K562 (cell line): ENCODE results near the gene METTL8. TPM values are rescaled to one million over a fixed set of nuclear protein-coding genes. Genes with fewer than 3 reads are reported as not detected.

Source experiments
- ATAC-seq: fragments of 200-7000 bp; cut with Tn5 transposase; 3 replicates; pipeline ENCODE4 v1.9.1; 2020; ENCODE audit warnings: moderate library complexity
- BruUV-seq: library from RNA; stranded (reverse); fragments of 400-500 nt; replicated peaks from 2 replicates; lab custom pipeline; 2021; lab: Mats Ljungman, UMichigan
- CTCF ChIA-PET: fragments of 300-600 bp; formaldehyde crosslinking; extraction: SDS; loops from one replicate; lab custom pipeline; 2021; ENCODE audit warnings: low intra/inter-chr PET ratio; lab: Yijun Ruan, JAX
- POLR2A ChIA-PET: fragments of 300-600, 350-650 bp; sonication (Branson Sonifier 250); formaldehyde crosslinking; extraction: SDS; loops from one replicate; lab custom pipeline; 2021; ENCODE audit warnings: antibody characterized with exemption, inconsistent platforms; lab: Yijun Ruan, JAX
- DNase-seq, 4 experiments: peaks; one replicate each; pipeline versions ENCODE4 v3.0.0 to v3.0.0-alpha.2; 2011 to 2018; ENCODE audit warnings: low spot score in 3 of 4, mixed read lengths in 3 of 4; ENCODE audit errors: extremely low read depth in 1 of 4
- FAIRE-seq: peaks from 2 replicates; lab custom pipeline; 2011; peaks lifted over from hg19 to GRCh38; lab: Jason Lieb, UNC
- H2AFZ ChIP-seq: 2 replicates; pipeline ENCODE4 v1.6.0; 2011; ENCODE audit warnings: low read depth, low read length, control low read depth, inconsistent platforms
- H3K27ac ChIP-seq: fragments of 200-600 bp; 3 replicates; pipeline ENCODE4 v1.8.0; 2011; ENCODE audit warnings: low read depth, mild to moderate bottlenecking, control low read depth, inconsistent platforms, low read length, moderate library complexity, mixed read lengths; ENCODE audit errors: extremely low read depth
- H3K27me3 ChIP-seq, 2 experiments: fragments of 300-600 bp in 1 of 2; 2 replicates in 1 of 2; 3 replicates in 1 of 2; pipeline versions ENCODE4 v1.6.0 to v1.8.0; 2011; ENCODE audit warnings: inconsistent platforms in 2 of 2, low read length in 2 of 2, mild to moderate bottlenecking in 1 of 2, mixed read lengths in 1 of 2, moderate library complexity in 1 of 2; ENCODE audit not compliant: control insufficient read depth in 2 of 2, insufficient read depth in 2 of 2
- H3K36me3 ChIP-seq: fragments of 300-600 bp; 3 replicates; pipeline ENCODE4 v1.8.0; 2011; ENCODE audit warnings: mild to moderate bottlenecking, low read length, inconsistent platforms; ENCODE audit not compliant: control insufficient read depth, insufficient read depth
- H3K4me1 ChIP-seq, 2 experiments: fragments of 200-600 bp in 1 of 2; replicated peaks in 1 of 2; 2 replicates in 1 of 2; 3 replicates in 1 of 2; pipeline versions ENCODE4 v1.5.1 to v1.8.0; 2011; ENCODE audit warnings: inconsistent platforms in 2 of 2, low read length in 2 of 2, mild to moderate bottlenecking in 1 of 2, mixed read lengths in 1 of 2, moderate library complexity in 1 of 2; ENCODE audit not compliant: control insufficient read depth in 2 of 2, insufficient read depth in 2 of 2
- H3K4me2 ChIP-seq: 2 replicates; pipeline ENCODE4 v1.6.1; 2011; ENCODE audit warnings: low read length, control low read depth, inconsistent platforms, mixed read lengths; ENCODE audit not compliant: insufficient read depth
- H3K4me3 ChIP-seq: fragments of 200-600 bp; sonication (generic), shearing (Covaris generic); 2 replicates; pipeline ENCODE4 v1.5.1; 2016; ENCODE audit warnings: control low read depth, inconsistent platforms
- H3K79me2 ChIP-seq: fragments of 200-600 bp; 3 replicates; pipeline ENCODE4 v1.8.0; 2011; ENCODE audit warnings: low read length, inconsistent platforms; ENCODE audit not compliant: control insufficient read depth, insufficient read depth
- H3K9ac ChIP-seq, 2 experiments: 2 replicates each; pipeline versions ENCODE4 v1.6.0 to v1.6.1; 2011; ENCODE audit warnings: low read depth in 2 of 2, low read length in 2 of 2, control low read depth in 1 of 2, inconsistent platforms in 1 of 2, mild to moderate bottlenecking in 1 of 2, mixed read lengths in 1 of 2; ENCODE audit not compliant: insufficient read depth in 1 of 2
- H3K9me1 ChIP-seq: one replicate; pipeline ENCODE4 v1.6.0; 2011; ENCODE audit warnings: inconsistent platforms, mild to moderate bottlenecking, low read length, moderate library complexity; ENCODE audit not compliant: control insufficient read depth, insufficient read depth
- H3K9me3 ChIP-seq: replicated peaks from 2 replicates; pipeline ENCODE4 v1.5.1; 2011; ENCODE audit warnings: low read depth, low read length, inconsistent platforms; ENCODE audit not compliant: control insufficient read depth, insufficient read depth
- H4K20me1 ChIP-seq: replicated peaks from 2 replicates; pipeline ENCODE4 v1.6.1; 2011; ENCODE audit warnings: low read length, inconsistent platforms, mixed read lengths; ENCODE audit not compliant: control insufficient read depth, insufficient read depth
- CBX1 ChIP-seq: sonication (generic); IDR thresholded peaks from 2 replicates; pipeline ENCODE4 v1.6.1; 2016; ENCODE audit warnings: antibody characterized with exemption, low read depth, mild to moderate bottlenecking
- HCFC1 ChIP-seq: IDR thresholded peaks from 2 replicates; pipeline ENCODE4 v1.6.1; 2012; ENCODE audit warnings: low read depth, low read length, improper control_type of control experiment
- JUND ChIP-seq, 2 experiments: IDR thresholded peaks; 2 replicates in 1 of 2; 3 replicates in 1 of 2; pipeline ENCODE4 v1.6.1; 2011; ENCODE audit warnings: borderline replicate concordance in 2 of 2, low read depth in 2 of 2, low read length in 2 of 2, improper control_type of control experiment in 1 of 2, missing biosample characterization in 1 of 2, missing genetic modification characterization in 1 of 2, missing genetic modification reagents in 1 of 2
- MAZ ChIP-seq, 2 experiments: fragments of 450-650 bp in 1 of 2; sonication (generic) in 1 of 2; formaldehyde crosslinking; IDR thresholded peaks in 1 of 2; conservative IDR thresholded peaks in 1 of 2; 2 replicates each; pipeline versions ENCODE4 v1.4.0 to v1.5.0; 2020; ENCODE audit warnings: mild to moderate bottlenecking in 1 of 2, missing genetic modification reagents in 1 of 2
- MCM5 ChIP-seq: fragments of 450-650 bp; IDR thresholded peaks from 2 replicates; pipeline ENCODE4 v1.6.1; 2016; ENCODE audit warnings: low read depth
- SIX5 ChIP-seq, 2 experiments: IDR thresholded peaks; 2 replicates each; pipeline ENCODE4 v1.6.1; 2011; ENCODE audit warnings: low read length in 2 of 2, borderline replicate concordance in 1 of 2, low read depth in 1 of 2, mild to moderate bottlenecking in 1 of 2, moderate library complexity in 1 of 2; ENCODE audit not compliant: insufficient read depth in 1 of 2
- SMARCB1 ChIP-seq: IDR thresholded peaks from 2 replicates; pipeline ENCODE4 v1.6.1; 2011; ENCODE audit warnings: improper control_type of control experiment, low read depth; ENCODE audit not compliant: insufficient read length
- STAG1 ChIP-seq: sonication (generic); formaldehyde crosslinking; IDR thresholded peaks from 2 replicates; pipeline ENCODE4 v1.5.0; 2020; ENCODE audit warnings: missing genetic modification reagents, borderline replicate concordance
- ZBTB8A ChIP-seq: fragments of 450-650 bp; IDR thresholded peaks from 2 replicates; pipeline ENCODE4 v1.6.1; 2018; ENCODE audit warnings: mild to moderate bottlenecking, moderate library complexity; ENCODE audit not compliant: partially characterized antibody
- ZNF23 ChIP-seq: fragments of 250-450 bp; sonication (Bioruptor Pico); IDR thresholded peaks from 2 replicates; pipeline ENCODE4 v1.4.0; 2020; ENCODE audit warnings: mild to moderate bottlenecking
- ZNF324 ChIP-seq: fragments of 250-450 bp; sonication (Bioruptor Pico); IDR thresholded peaks from 2 replicates; pipeline ENCODE4 v1.4.0; 2020; ENCODE audit warnings: mild to moderate bottlenecking
- WGBS: fragments of 100-300 bp; shearing (Covaris generic); methylation state at CpG from one replicate; pipeline ENCODE4 v1.1.6; 2016; ENCODE audit warnings: low coverage, mixed read lengths; ENCODE audit not compliant: insufficient coverage; ENCODE audit errors: missing lambda C conversion rate; 5-methylcytosine and 5-hydroxymethylcytosine counted together
- in situ Hi-C: fragments of 300-500 bp; cut with MboI; formaldehyde crosslinking; loops from 4 replicates; pipeline ENCODE4 v1.15.0; 2018; ENCODE audit warnings: inconsistent platforms, mixed read lengths
- intact Hi-C: fragments of 100-400 bp; cut with micrococcal nuclease; formaldehyde crosslinking; loops from 2 replicates; pipeline ENCODE4 v1.14.2; 2022
- polyA plus RNA-seq, 8 experiments: library from polyadenylated mRNA; depleted of rRNA in 4 of 8; stranded (reverse) in 5 of 8; unstranded in 3 of 8; fragments of >200 nt; fragmentation: Nextera tagmentation in 2 of 8; fragmentation: Illumina TruSeq in 1 of 8; extraction: Ambion mirVana in 2 of 8; extraction: Trizol in 1 of 8; gene quantifications; 2 replicates each; pipeline versions ENCODE4 v1.2.1 to v1.2.3, GENCODE V29; 2011 to 2014; ENCODE audit warnings: inconsistent platforms in 1 of 8, missing spikeins in 1 of 8
- total RNA-seq, 7 experiments: library from RNA; depleted of rRNA in 6 of 7; stranded (reverse); fragments of >200 nt in 6 of 7; fragmentation: Illumina TruSeq in 2 of 7; extraction: Trizol in 2 of 7; gene quantifications; 2 replicates each; pipeline versions ENCODE4 v1.2.1 to v1.2.3, GENCODE V29; 2011 to 2021; ENCODE audit warnings: low replicate concordance in 1 of 7
- TF ChIP-seq, protein P1 (sequence below): fragments of 250-450 bp; sonication (Bioruptor Pico); IDR thresholded peaks from 2 replicates; pipeline ENCODE4 v1.8.0; 2021; ENCODE audit warnings: moderate library complexity, mild to moderate bottlenecking, inconsistent platforms
- TF ChIP-seq, protein P2 (sequence below): sonication (generic); formaldehyde crosslinking; IDR thresholded peaks from 2 replicates; pipeline ENCODE4 v1.8.0; 2022; ENCODE audit warnings: missing genetic modification reagents, mild to moderate bottlenecking, borderline replicate concordance
- TF ChIP-seq, protein P3 (sequence below): conservative IDR thresholded peaks from 2 replicates; pipeline ENCODE4 v1.6.1; 2011; ENCODE audit warnings: low read depth, mild to moderate bottlenecking, low read length; ENCODE audit not compliant: control insufficient read depth
- TF ChIP-seq, protein P4 (sequence below): fragments of 450-650 bp; formaldehyde crosslinking; IDR thresholded peaks from 2 replicates; pipeline ENCODE4 v1.4.0; 2022; ENCODE audit warnings: mild to moderate bottlenecking, moderate library complexity

The METTL8 gene
- total and polyA plus RNA-seq, 9 of the 15 experiments (the other 6 are each of a cell fraction or from before 2014, with no cell fraction given) = 12.9 to 52.6 (median 33.7) TPM

DNA sequence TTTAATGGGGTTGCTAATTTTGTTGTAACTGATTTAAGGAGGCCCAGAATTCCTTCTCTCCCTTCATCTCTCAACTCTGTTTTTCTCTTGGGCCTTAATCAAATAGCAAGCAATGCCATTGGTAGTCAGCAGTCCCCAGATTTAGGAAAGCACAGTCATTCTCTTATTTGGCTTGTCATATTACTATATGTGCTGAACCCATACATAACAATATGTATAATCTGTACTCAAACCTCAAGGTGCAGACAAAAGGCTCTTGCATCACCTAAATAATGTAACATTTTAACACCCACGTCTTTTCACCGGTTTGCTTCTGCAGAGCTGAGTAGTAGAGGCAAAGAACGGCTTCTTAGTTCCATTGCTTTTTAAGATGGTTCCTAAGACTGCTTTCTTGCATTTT, 33.4 kb downstream of the METTL8 start:
- Histone ChIP-seq H2AFZ (no peak overlapping the region), H3K79me2 (peaks cover 17% of the 10 kb centered on the region; the same call in 2 of the 3 replicates), H3K4me2 (no peak overlapping the region), H3K36me3 (0 out of 3 replicates have a peak, but pooled peaks cover 5% of the 10 kb centered on the region), H3K9ac (no peak overlapping the region), H3K4me3 (no peak overlapping the region), H4K20me1 (no peaks in the 10 kb centered on the region), H3K9me1 (no peaks in the 10 kb centered on the region), H3K4me1 (no peaks in the 10 kb centered on the region), H3K9me3 (0 out of 2 replicates have a peak, but pooled peaks cover 3% of the 10 kb centered on the region), H3K27me3 (no peaks in the 10 kb centered on the region), H3K27ac (no peak overlapping the region)
- ATAC-seq = no peak
- BruUV-seq = no TSS peak
- no peak for FAIRE-seq
- no peak for DNase-seq
- 85% methylated on average over 3 of the region's 3 CpGs for WGBS
- in situ Hi-C loops (no loop called here), intact Hi-C loops (no loop called here)
- CTCF ChIA-PET = no interaction called here
- POLR2A ChIA-PET = interaction anchor here (0.6 to 0.9 kb wide), 2 partner anchors 10 to 708 kb away, joined by 3 read pairs; no protein-coding TSS in a partner anchor
- TF ChIP-seq STAG1 (CRISPR knock-in tag) = no peak
- no peak for TF ChIP-seq SIX5 (IDR thresholded peaks at IDR 0.05; ENCODE audit: borderline replicate concordance in 1 of 2, insufficient read depth in 1 of 2, low read depth in 1 of 2, low read length in 2 of 2)
- TF ChIP-seq ZNF324 (CRISPR knock-in tag) = no peak
- TF ChIP-seq, protein P1, sequence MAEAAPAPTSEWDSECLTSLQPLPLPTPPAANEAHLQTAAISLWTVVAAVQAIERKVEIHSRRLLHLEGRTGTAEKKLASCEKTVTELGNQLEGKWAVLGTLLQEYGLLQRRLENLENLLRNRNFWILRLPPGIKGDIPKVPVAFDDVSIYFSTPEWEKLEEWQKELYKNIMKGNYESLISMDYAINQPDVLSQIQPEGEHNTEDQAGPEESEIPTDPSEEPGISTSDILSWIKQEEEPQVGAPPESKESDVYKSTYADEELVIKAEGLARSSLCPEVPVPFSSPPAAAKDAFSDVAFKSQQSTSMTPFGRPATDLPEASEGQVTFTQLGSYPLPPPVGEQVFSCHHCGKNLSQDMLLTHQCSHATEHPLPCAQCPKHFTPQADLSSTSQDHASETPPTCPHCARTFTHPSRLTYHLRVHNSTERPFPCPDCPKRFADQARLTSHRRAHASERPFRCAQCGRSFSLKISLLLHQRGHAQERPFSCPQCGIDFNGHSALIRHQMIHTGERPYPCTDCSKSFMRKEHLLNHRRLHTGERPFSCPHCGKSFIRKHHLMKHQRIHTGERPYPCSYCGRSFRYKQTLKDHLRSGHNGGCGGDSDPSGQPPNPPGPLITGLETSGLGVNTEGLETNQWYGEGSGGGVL (CRISPR knock-in tag) = no peak
- no peak for TF ChIP-seq HCFC1
- TF ChIP-seq CBX1 = no peak
- TF ChIP-seq, protein P2, sequence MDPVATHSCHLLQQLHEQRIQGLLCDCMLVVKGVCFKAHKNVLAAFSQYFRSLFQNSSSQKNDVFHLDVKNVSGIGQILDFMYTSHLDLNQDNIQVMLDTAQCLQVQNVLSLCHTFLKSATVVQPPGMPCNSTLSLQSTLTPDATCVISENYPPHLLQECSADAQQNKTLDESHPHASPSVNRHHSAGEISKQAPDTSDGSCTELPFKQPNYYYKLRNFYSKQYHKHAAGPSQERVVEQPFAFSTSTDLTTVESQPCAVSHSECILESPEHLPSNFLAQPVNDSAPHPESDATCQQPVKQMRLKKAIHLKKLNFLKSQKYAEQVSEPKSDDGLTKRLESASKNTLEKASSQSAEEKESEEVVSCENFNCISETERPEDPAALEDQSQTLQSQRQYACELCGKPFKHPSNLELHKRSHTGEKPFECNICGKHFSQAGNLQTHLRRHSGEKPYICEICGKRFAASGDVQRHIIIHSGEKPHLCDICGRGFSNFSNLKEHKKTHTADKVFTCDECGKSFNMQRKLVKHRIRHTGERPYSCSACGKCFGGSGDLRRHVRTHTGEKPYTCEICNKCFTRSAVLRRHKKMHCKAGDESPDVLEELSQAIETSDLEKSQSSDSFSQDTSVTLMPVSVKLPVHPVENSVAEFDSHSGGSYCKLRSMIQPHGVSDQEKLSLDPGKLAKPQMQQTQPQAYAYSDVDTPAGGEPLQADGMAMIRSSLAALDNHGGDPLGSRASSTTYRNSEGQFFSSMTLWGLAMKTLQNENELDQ (CRISPR knock-in tag) = no peak
- TF ChIP-seq MCM5 = no peak
- TF ChIP-seq, protein P3, sequence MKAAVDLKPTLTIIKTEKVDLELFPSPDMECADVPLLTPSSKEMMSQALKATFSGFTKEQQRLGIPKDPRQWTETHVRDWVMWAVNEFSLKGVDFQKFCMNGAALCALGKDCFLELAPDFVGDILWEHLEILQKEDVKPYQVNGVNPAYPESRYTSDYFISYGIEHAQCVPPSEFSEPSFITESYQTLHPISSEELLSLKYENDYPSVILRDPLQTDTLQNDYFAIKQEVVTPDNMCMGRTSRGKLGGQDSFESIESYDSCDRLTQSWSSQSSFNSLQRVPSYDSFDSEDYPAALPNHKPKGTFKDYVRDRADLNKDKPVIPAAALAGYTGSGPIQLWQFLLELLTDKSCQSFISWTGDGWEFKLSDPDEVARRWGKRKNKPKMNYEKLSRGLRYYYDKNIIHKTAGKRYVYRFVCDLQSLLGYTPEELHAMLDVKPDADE = no peak
- TF ChIP-seq, protein P4, sequence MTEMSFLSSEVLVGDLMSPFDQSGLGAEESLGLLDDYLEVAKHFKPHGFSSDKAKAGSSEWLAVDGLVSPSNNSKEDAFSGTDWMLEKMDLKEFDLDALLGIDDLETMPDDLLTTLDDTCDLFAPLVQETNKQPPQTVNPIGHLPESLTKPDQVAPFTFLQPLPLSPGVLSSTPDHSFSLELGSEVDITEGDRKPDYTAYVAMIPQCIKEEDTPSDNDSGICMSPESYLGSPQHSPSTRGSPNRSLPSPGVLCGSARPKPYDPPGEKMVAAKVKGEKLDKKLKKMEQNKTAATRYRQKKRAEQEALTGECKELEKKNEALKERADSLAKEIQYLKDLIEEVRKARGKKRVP (CRISPR knock-in tag) = no peak
- no peak for TF ChIP-seq MAZ (CRISPR knock-in tag; conservative IDR thresholded peaks at IDR 0.05 in 1 of 2, IDR thresholded peaks at IDR 0.05 in 1 of 2)
- TF ChIP-seq ZBTB8A = no peak
- no peak for TF ChIP-seq SMARCB1
- no peak for TF ChIP-seq JUND (IDR thresholded peaks at IDR 0.05; ENCODE audit: borderline replicate concordance, low read depth, low read length)
- TF ChIP-seq JUND (tag; IDR thresholded peaks at IDR 0.05; ENCODE audit: borderline replicate concordance, low read depth, low read length) = no peak
- no peak for TF ChIP-seq ZNF23
